Glomerular visceral epithelial cell (primary cell): ENCODE data around the gene ACSL1.

Experiments used
- DNase-seq: peaks from one replicate; pipeline ENCODE4 v3.0.0-alpha.2; 2016; ENCODE audit errors: extremely low spot score

ACSL1 gene

GRCh38 chr4:184722798-184723197, 103.0 kb downstream of the ACSL1 start:
- no peak for DNase-seq

GRCh38 chr4:184721254-184721653, 104.5 kb downstream of the ACSL1 start:
- no peak for DNase-seq

- DNase-seq, result no peak
Observed at GRCh38 chr4:184719407-184719806, 106.4 kb downstream of the ACSL1 start.

GRCh38 chr4:184715526-184715925, 110.2 kb downstream of the ACSL1 start:
- no peak for DNase-seq

GRCh38 chr4:184713887-184714286, 111.9 kb downstream of the ACSL1 start:
- DNase-seq, result no peak

- no peak for DNase-seq
Observed at GRCh38 chr4:184712322-184712721, 113.4 kb downstream of the ACSL1 start.

- DNase-seq, result no peak
Observed at GRCh38 chr4:184706453-184706852, 119.3 kb downstream of the ACSL1 start.

- DNase-seq, result no peak
Observed at GRCh38 chr4:184705692-184706091, 120.1 kb downstream of the ACSL1 start.
